ENCODE results near the gene ZNF444. TPM values are rescaled to one million over a fixed set of nuclear protein-coding genes. Genes with fewer than 3 reads are reported as not detected.
A peak's percentile ranks its signal among the peaks of the same experiment; 100 is the strongest.

ZNF444 gene
- total and polyA plus RNA-seq, 4 donors: 10.3 to 48.3 (median 24.6) TPM

- no peaks in the 10 kb centered on the region for H3K36me3 ChIP-seq (ENCODE audit: control insufficient read depth in 1 of 2, insufficient read depth in 2 of 2, low read length in 1 of 2)
- H3K9me3 ChIP-seq (ENCODE audit: control insufficient read depth, low read length): no peaks in the 10 kb centered on the region
- no peak for DNase-seq
- H3K4me3 ChIP-seq (ENCODE audit: low read length in 2 of 2): no peak overlapping the region
- H3K27ac ChIP-seq (ENCODE audit: low read depth in 1 of 2, low read length in 2 of 2): no peak overlapping the region
- intact Hi-C loops (cut with DNase I): no loop called here
- H3K4me1 ChIP-seq (ENCODE audit: control insufficient read depth in 1 of 2, insufficient read depth in 2 of 2, low read length in 2 of 2): no peaks in the 10 kb centered on the region
- H3K27me3 ChIP-seq (ENCODE audit: control insufficient read depth in 1 of 2, insufficient read depth in 2 of 2, low read length in 1 of 2): no peaks in the 10 kb centered on the region
- no peak for ATAC-seq (ENCODE audit: low FRiP score)
- WGBS, 2 donors: 80 to 82% methylated on average over 5 of the region's 5 CpGs
Measured at GRCh38 chr19:56134654-56134921, 6.5 kb upstream of the ZNF444 start.

GRCh38 chr19:56136362-56136761, 4.7 kb upstream of the ZNF444 start:
- H3K4me3 ChIP-seq (ENCODE audit: low read length in 2 of 2): no peak overlapping the region
- H3K27me3 ChIP-seq (ENCODE audit: control insufficient read depth in 1 of 2, insufficient read depth in 2 of 2, low read length in 1 of 2): no peaks in the 10 kb centered on the region
- DNase-seq: no peak
- no peaks in the 10 kb centered on the region for H3K9me3 ChIP-seq (ENCODE audit: control insufficient read depth, low read length)
- no peaks in the 10 kb centered on the region for H3K36me3 ChIP-seq (ENCODE audit: control insufficient read depth in 1 of 2, insufficient read depth in 2 of 2, low read length in 1 of 2)
- ATAC-seq (ENCODE audit: low FRiP score): no peak
- no peak overlapping the region for H3K27ac ChIP-seq (ENCODE audit: low read depth in 1 of 2, low read length in 2 of 2)
- intact Hi-C loops (cut with DNase I): no loop called here
- WGBS, 2 donors: 73 to 77% methylated on average over 10 of the region's 10 CpGs
- no peaks in the 10 kb centered on the region for H3K4me1 ChIP-seq (ENCODE audit: control insufficient read depth in 1 of 2, insufficient read depth in 2 of 2, low read length in 2 of 2)

- DNase-seq: no peak
- H3K4me3 ChIP-seq (ENCODE audit: low read length in 2 of 2): no peak overlapping the region
- no peaks in the 10 kb centered on the region for H3K9me3 ChIP-seq (ENCODE audit: control insufficient read depth, low read length)
- no peak for ATAC-seq (ENCODE audit: low FRiP score)
- intact Hi-C loops (cut with DNase I): no loop called here
- H3K27ac ChIP-seq (ENCODE audit: low read depth in 1 of 2, low read length in 2 of 2): no peak overlapping the region
- H3K4me1 ChIP-seq (ENCODE audit: control insufficient read depth in 1 of 2, insufficient read depth in 2 of 2, low read length in 2 of 2): no peaks in the 10 kb centered on the region
- WGBS, 2 donors: 28 to 32% methylated on average over 6 of the region's 6 CpGs
- H3K36me3 ChIP-seq (ENCODE audit: control insufficient read depth in 1 of 2, insufficient read depth in 2 of 2, low read length in 1 of 2): no peaks in the 10 kb centered on the region
- H3K27me3 ChIP-seq (ENCODE audit: control insufficient read depth in 1 of 2, insufficient read depth in 2 of 2, low read length in 1 of 2): no peaks in the 10 kb centered on the region
Measured at GRCh38 chr19:56137405-56137804, 3.7 kb upstream of the ZNF444 start.

DNA sequence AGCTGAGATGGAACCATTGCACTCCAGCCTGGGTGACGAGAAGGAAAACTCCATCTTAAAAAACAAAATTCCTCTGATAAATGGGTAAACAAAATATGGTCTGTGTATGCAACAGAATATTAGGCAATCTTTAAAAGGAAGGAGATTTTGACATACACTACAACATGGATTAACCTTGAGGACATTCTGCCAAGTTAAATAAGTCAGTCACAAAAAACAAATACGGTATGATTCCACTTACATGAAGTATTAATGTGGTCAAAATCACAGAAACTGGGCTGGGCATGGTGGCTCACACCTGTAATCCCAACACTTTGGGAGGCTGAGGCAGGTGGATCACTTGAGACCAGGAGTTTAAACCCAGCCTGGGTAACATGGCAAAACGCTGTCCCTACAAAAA, 3.0 kb upstream of the ZNF444 start:
- H3K36me3 ChIP-seq (ENCODE audit: control insufficient read depth in 1 of 2, insufficient read depth in 2 of 2, low read length in 1 of 2): no peaks in the 10 kb centered on the region
- WGBS, 2 donors: 70 to 71% methylated on average over 3 of the region's 3 CpGs
- intact Hi-C loops (cut with DNase I): no loop called here
- ATAC-seq (ENCODE audit: low FRiP score) (no peak), DNase-seq (no peak)
- no peak overlapping the region for H3K4me3 ChIP-seq (ENCODE audit: low read length in 2 of 2)
- H3K4me1 ChIP-seq (ENCODE audit: control insufficient read depth in 1 of 2, insufficient read depth in 2 of 2, low read length in 2 of 2): no peaks in the 10 kb centered on the region
- H3K9me3 ChIP-seq (ENCODE audit: control insufficient read depth, low read length): no peaks in the 10 kb centered on the region
- no peak overlapping the region for H3K27ac ChIP-seq (ENCODE audit: low read depth in 1 of 2, low read length in 2 of 2)
- no peaks in the 10 kb centered on the region for H3K27me3 ChIP-seq (ENCODE audit: control insufficient read depth in 1 of 2, insufficient read depth in 2 of 2, low read length in 1 of 2)

- DNase-seq (no peak), ATAC-seq (ENCODE audit: low FRiP score) (no peak)
- Histone ChIP-seq H3K27ac (ENCODE audit: low read depth in 1 of 2, low read length in 2 of 2) (peak overlapping the region in 1 of 2 donors; percentile 93), H3K9me3 (ENCODE audit: control insufficient read depth, low read length) (no peaks in the 10 kb centered on the region), H3K4me1 (ENCODE audit: control insufficient read depth in 1 of 2, insufficient read depth in 2 of 2, low read length in 2 of 2) (no peaks in the 10 kb centered on the region), H3K27me3 (ENCODE audit: control insufficient read depth in 1 of 2, insufficient read depth in 2 of 2, low read length in 1 of 2) (no peaks in the 10 kb centered on the region), H3K4me3 (ENCODE audit: low read length in 2 of 2) (peak overlapping the region; percentile 1 to 28), H3K36me3 (ENCODE audit: control insufficient read depth in 1 of 2, insufficient read depth in 2 of 2, low read length in 1 of 2) (no peaks in the 10 kb centered on the region)
- intact Hi-C loops (cut with DNase I): loop anchor here in 1 of 2 donors (1.0 to 10.0 kb wide), 3 partner anchors 19 to 175 kb away; partner anchors contain the start of genes ZNF787 and ZSCAN5A
- WGBS, 2 donors: 28 to 29% methylated on average over 22 of the region's 22 CpGs
Measured at GRCh38 chr19:56139847-56140582, 1.1 kb upstream of the ZNF444 start.

- H3K36me3 ChIP-seq (ENCODE audit: control insufficient read depth in 1 of 2, insufficient read depth in 2 of 2, low read length in 1 of 2): no peaks in the 10 kb centered on the region
- H3K4me3 ChIP-seq (ENCODE audit: low read length in 2 of 2): peak overlapping the region; percentile 50 to 66
- no peaks in the 10 kb centered on the region for H3K27me3 ChIP-seq (ENCODE audit: control insufficient read depth in 1 of 2, insufficient read depth in 2 of 2, low read length in 1 of 2)
- H3K4me1 ChIP-seq (ENCODE audit: control insufficient read depth in 1 of 2, insufficient read depth in 2 of 2, low read length in 2 of 2): no peaks in the 10 kb centered on the region
- intact Hi-C loops (cut with DNase I): loop anchor here in 1 of 2 donors (5.0 to 10.0 kb wide), 2 partner anchors 34 to 173 kb away; partner anchors contain the start of gene ZSCAN5A
- H3K9me3 ChIP-seq (ENCODE audit: control insufficient read depth, low read length): no peaks in the 10 kb centered on the region
- H3K27ac ChIP-seq (ENCODE audit: low read depth in 1 of 2, low read length in 2 of 2): no peak overlapping the region
- WGBS, 2 donors: 1% methylated on average over 19 to 24 of the region's 26 CpGs
- DNase-seq (no peak), ATAC-seq (ENCODE audit: low FRiP score) (no peak)
Measured at GRCh38 chr19:56141417-56141993, 418 bp downstream of the ZNF444 start.

GRCh38 chr19:56142087-56142787, 1.1 kb downstream of the ZNF444 start:
- H3K27ac ChIP-seq (ENCODE audit: low read depth in 1 of 2, low read length in 2 of 2): no peak overlapping the region
- intact Hi-C loops (cut with DNase I): loop anchor here in 1 of 2 donors (2.0 to 10.0 kb wide), 3 partner anchors 35 to 173 kb away; partner anchors contain the start of gene ZSCAN5A
- 32 to 36% methylated on average over 17 of the region's 17 CpGs for WGBS, 2 donors

GRCh38 chr19:56142897-56143434, 1.9 kb downstream of the ZNF444 start:
- Histone ChIP-seq H3K4me3 (ENCODE audit: low read length in 2 of 2) (no peak overlapping the region), H3K27ac (ENCODE audit: low read depth in 1 of 2, low read length in 2 of 2) (no peak overlapping the region), H3K4me1 (ENCODE audit: control insufficient read depth in 1 of 2, insufficient read depth in 2 of 2, low read length in 2 of 2) (no peaks in the 10 kb centered on the region), H3K9me3 (ENCODE audit: control insufficient read depth, low read length) (no peaks in the 10 kb centered on the region), H3K36me3 (ENCODE audit: control insufficient read depth in 1 of 2, insufficient read depth in 2 of 2, low read length in 1 of 2) (no peaks in the 10 kb centered on the region), H3K27me3 (ENCODE audit: control insufficient read depth in 1 of 2, insufficient read depth in 2 of 2, low read length in 1 of 2) (no peaks in the 10 kb centered on the region)
- 73 to 82% methylated on average over 4 of the region's 4 CpGs for WGBS, 2 donors
- DNase-seq (no peak), ATAC-seq (ENCODE audit: low FRiP score) (no peak)
- intact Hi-C loops (cut with DNase I): loop anchor here in 1 of 2 donors (2.0 to 10.0 kb wide), 3 partner anchors 36 to 172 kb away; partner anchors contain the start of gene ZSCAN5A

More at GRCh38 chr19:56142087-56142787, 1.1 kb downstream of the ZNF444 start:
- ATAC-seq (ENCODE audit: low FRiP score) (no peak), DNase-seq (no peak)
- Histone ChIP-seq H3K36me3 (ENCODE audit: control insufficient read depth in 1 of 2, insufficient read depth in 2 of 2, low read length in 1 of 2) (no peaks in the 10 kb centered on the region), H3K27me3 (ENCODE audit: control insufficient read depth in 1 of 2, insufficient read depth in 2 of 2, low read length in 1 of 2) (no peaks in the 10 kb centered on the region), H3K4me3 (ENCODE audit: low read length in 2 of 2) (peak overlapping the region in 1 of 2 donors; percentile 50), H3K9me3 (ENCODE audit: control insufficient read depth, low read length) (no peaks in the 10 kb centered on the region), H3K4me1 (ENCODE audit: control insufficient read depth in 1 of 2, insufficient read depth in 2 of 2, low read length in 2 of 2) (no peaks in the 10 kb centered on the region)
